IMR-90 (cell line): ENCODE results near the gene DNMT3A. TPM values are rescaled to one million over a fixed set of nuclear protein-coding genes. Genes with fewer than 3 reads are reported as not detected.

ENCODE experiments used
- ATAC-seq: fragments of 200-7000 bp; cut with Tn5 transposase; 2 replicates; pipeline ENCODE4 v1.9.1; 2020; ENCODE audit warnings: low read depth, mild to moderate bottlenecking, moderate library complexity
- BruUV-seq: library from RNA; stranded (reverse); fragments of 400-500 nt; replicated peaks from 2 replicates; lab custom pipeline; 2021; lab: Mats Ljungman, UMichigan
- CTCF ChIA-PET: fragments of 300-600 bp; formaldehyde crosslinking; extraction: SDS; loops from one replicate; lab custom pipeline; 2021; ENCODE audit warnings: antibody characterized with exemption; lab: Yijun Ruan, JAX
- POLR2A ChIA-PET: fragments of 300-600 bp; sonication (Branson Sonifier 250); formaldehyde crosslinking; loops from one replicate; lab custom pipeline; 2022; ENCODE audit warnings: antibody characterized with exemption; ENCODE audit not compliant: unreplicated experiment; lab: Charles Lee
- DNase-seq: peaks from one replicate; pipeline ENCODE4 v3.0.0; 2013
- H2AFZ ChIP-seq: replicated peaks from 2 replicates; pipeline ENCODE3; 2013; ENCODE audit warnings: low read length, mild to moderate bottlenecking; ENCODE audit not compliant: poor library complexity
- H2AK5ac ChIP-seq: 2 replicates; pipeline ENCODE4 v1.6.1; 2013; ENCODE audit warnings: low read depth, low read length, inconsistent platforms
- H2AK9ac ChIP-seq: replicated peaks from 2 replicates; pipeline ENCODE3; 2013; ENCODE audit warnings: mild to moderate bottlenecking, low read depth, low read length, moderate library complexity; ENCODE audit not compliant: poor library complexity
- H2BK120ac ChIP-seq: 2 replicates; pipeline ENCODE4 v1.6.1; 2013; ENCODE audit warnings: low read depth, low read length, inconsistent platforms
- H2BK15ac ChIP-seq: 3 replicates; pipeline ENCODE4 v1.6.1; 2013; ENCODE audit warnings: low read depth, low read length, inconsistent platforms
- H2BK20ac ChIP-seq: 2 replicates; pipeline ENCODE4 v1.6.1; 2013; ENCODE audit warnings: low read depth, mild to moderate bottlenecking, inconsistent platforms, low read length, moderate library complexity
- H2BK5ac ChIP-seq: 2 replicates; pipeline ENCODE4 v1.6.1; 2013; ENCODE audit warnings: mild to moderate bottlenecking, low read depth, low read length, inconsistent platforms; ENCODE audit not compliant: poor library complexity, severe bottlenecking
- H3K14ac ChIP-seq: replicated peaks from 2 replicates; pipeline ENCODE4 v1.6.1; 2013; ENCODE audit warnings: low read depth, low read length, inconsistent platforms
- H3K18ac ChIP-seq: 2 replicates; pipeline ENCODE4 v1.6.1; 2013; ENCODE audit warnings: low read depth, low read length, control low read depth
- H3K23ac ChIP-seq: 2 replicates; pipeline ENCODE4 v1.6.1; 2013; ENCODE audit warnings: low read depth, low read length, inconsistent platforms
- H3K27ac ChIP-seq: 2 replicates; pipeline ENCODE4 v1.5.1; 2013; ENCODE audit warnings: mild to moderate bottlenecking, control low read depth, low read length; ENCODE audit not compliant: insufficient read depth
- H3K27me3 ChIP-seq: 2 replicates; pipeline ENCODE4 v1.6.1; 2013; ENCODE audit warnings: low read length; ENCODE audit not compliant: control insufficient read depth, insufficient read depth
- H3K36me3 ChIP-seq: 2 replicates; pipeline ENCODE4 v1.6.1; 2013; ENCODE audit warnings: low read length, mixed read lengths; ENCODE audit not compliant: control insufficient read depth, insufficient read depth
- H3K4ac ChIP-seq: 2 replicates; pipeline ENCODE4 v1.6.1; 2013; ENCODE audit warnings: low read depth, low read length, inconsistent platforms
- H3K4me1 ChIP-seq: 2 replicates; pipeline ENCODE4 v1.6.1; 2013; ENCODE audit warnings: low read length, mixed read lengths; ENCODE audit not compliant: control insufficient read depth, insufficient read depth
- H3K4me2 ChIP-seq: 2 replicates; pipeline ENCODE4 v1.6.1; 2013; ENCODE audit warnings: low read depth, mild to moderate bottlenecking, control low read depth, low read length, moderate library complexity
- H3K4me3 ChIP-seq: 2 replicates; pipeline ENCODE4 v1.5.1; 2013; ENCODE audit warnings: low read depth, mild to moderate bottlenecking, control low read depth, low read length, moderate library complexity; ENCODE audit not compliant: insufficient read depth
- H3K56ac ChIP-seq: 2 replicates; pipeline ENCODE4 v1.6.1; 2013; ENCODE audit warnings: low read length, inconsistent platforms; ENCODE audit not compliant: insufficient read depth; ENCODE audit errors: extremely low read depth
- H3K79me1 ChIP-seq, 2 experiments: 2 replicates each; pipeline ENCODE4 v1.6.1; 2013; ENCODE audit warnings: low read length in 2 of 2, inconsistent platforms in 1 of 2, low read depth in 1 of 2
- H3K9ac ChIP-seq: 2 replicates; pipeline ENCODE4 v1.6.1; 2013; ENCODE audit warnings: low read depth, low read length, control low read depth
- H3K9me1 ChIP-seq: 2 replicates; pipeline ENCODE4 v1.6.1; 2013; ENCODE audit warnings: low read length, inconsistent platforms; ENCODE audit not compliant: insufficient read depth
- H3K9me3 ChIP-seq: 2 replicates; pipeline ENCODE4 v1.6.1; 2013; ENCODE audit warnings: low read length; ENCODE audit not compliant: control insufficient read depth, insufficient read depth
- H4K20me1 ChIP-seq: 2 replicates; pipeline ENCODE4 v1.6.1; 2013; ENCODE audit warnings: low read length, inconsistent platforms; ENCODE audit not compliant: insufficient read depth
- H4K5ac ChIP-seq: 2 replicates; pipeline ENCODE4 v1.6.1; 2013; ENCODE audit warnings: mild to moderate bottlenecking, low read depth, low read length, control low read depth
- H4K8ac ChIP-seq, 2 experiments: 2 replicates each; pipeline ENCODE4 v1.6.1; 2013; ENCODE audit warnings: low read depth in 2 of 2, low read length in 2 of 2, control low read depth in 1 of 2, inconsistent platforms in 1 of 2
- H4K91ac ChIP-seq: 2 replicates; pipeline ENCODE4 v1.6.1; 2013; ENCODE audit warnings: low read depth, low read length, inconsistent platforms; ENCODE audit not compliant: insufficient read depth
- BHLHE40 ChIP-seq: fragments of 150-350 bp; IDR thresholded peaks from 2 replicates; pipeline ENCODE4 v1.6.1; 2016; ENCODE audit warnings: mild to moderate bottlenecking, low read depth, low read length
- ELK1 ChIP-seq: fragments of 150-350 bp; IDR thresholded peaks from 2 replicates; pipeline ENCODE4 v1.6.1; 2016; ENCODE audit warnings: low read depth, mild to moderate bottlenecking, low read length, moderate library complexity, borderline replicate concordance
- MAZ ChIP-seq: IDR thresholded peaks from 2 replicates; pipeline ENCODE4 v1.6.1; 2012; ENCODE audit warnings: low read depth, mild to moderate bottlenecking, low read length, improper control_type of control experiment, moderate library complexity, borderline replicate concordance
- MXI1 ChIP-seq: IDR thresholded peaks from 2 replicates; pipeline ENCODE4 v1.6.1; 2012; ENCODE audit warnings: low read depth, mild to moderate bottlenecking, low read length, moderate library complexity, borderline replicate concordance
- NFE2L2 ChIP-seq: fragments of 150-350 bp; IDR thresholded peaks from 2 replicates; pipeline ENCODE4 v1.6.1; 2016; ENCODE audit warnings: low read depth, mild to moderate bottlenecking, low read length
- POLR2A ChIP-seq: IDR thresholded peaks from 2 replicates; pipeline ENCODE4 v1.6.1; 2012; ENCODE audit warnings: mild to moderate bottlenecking, low read depth, low read length
- SMC3 ChIP-seq: fragments of 150-350 bp; IDR thresholded peaks from 2 replicates; pipeline ENCODE4 v1.6.1; 2016; ENCODE audit warnings: low read depth, mild to moderate bottlenecking, antibody characterized with exemption, low read length, moderate library complexity
- WGBS, 2 experiments: methylation state at CpG; one replicate each; pipeline versions ENCODE4 v1.1.5 to v1.1.7; 2013; ENCODE audit warnings: missing lambda C conversion rate in 2 of 2; ENCODE audit not compliant: insufficient read length in 1 of 2; ENCODE audit errors: extremely low coverage in 2 of 2; 5-methylcytosine and 5-hydroxymethylcytosine counted together
- dilution Hi-C: fragments of 300-500 bp; cut with HindIII; formaldehyde crosslinking; loops from one replicate; pipeline ENCODE4 v1.14.3; 2018; ENCODE audit warnings: low sequenced_read_pairs; ENCODE audit not compliant: unreplicated experiment
- in situ Hi-C: fragments of 300-500 bp; cut with MboI; formaldehyde crosslinking; loops from 3 replicates; pipeline ENCODE4 v1.14.3; 2019; ENCODE audit warnings: low sequenced_read_pairs, inconsistent platforms, mixed read lengths
- intact Hi-C: fragments of 100-400 bp; cut with micrococcal nuclease; formaldehyde crosslinking; loops from 2 replicates; pipeline ENCODE4 v1.10.0; 2022
- polyA plus RNA-seq, 3 experiments: library from polyadenylated mRNA; depleted of rRNA; stranded (reverse); fragments of >200 nt; gene quantifications; 2 replicates each; pipeline ENCODE4 v1.2.3, GENCODE V29; 2012; ENCODE audit warnings: low replicate concordance in 1 of 3
- total RNA-seq: library from RNA; depleted of rRNA; stranded (reverse); fragments of >200 nt; gene quantifications from 2 replicates; pipeline ENCODE4 v1.2.3, GENCODE V29; 2012
- TF ChIP-seq, protein P1 (sequence below): conservative IDR thresholded peaks from 2 replicates; pipeline ENCODE4 v1.5.1; 2012; ENCODE audit warnings: mild to moderate bottlenecking, low read depth, low read length, improper control_type of control experiment

DNMT3A gene
- total and polyA plus RNA-seq, 2 of the 4 experiments (the other 2 are of a cell fraction) = 4.4 to 9.7 TPM

- peaks cover 26% of the 10 kb centered on the region for H3K4me1 ChIP-seq
- H4K5ac ChIP-seq = no peak overlapping the region
- intact Hi-C loops (loop anchor here (10.0 kb wide), 1 partner anchor 312 kb away; no protein-coding TSS in a partner anchor), in situ Hi-C loops (no loop called here), dilution Hi-C loops (no loop called here)
- H4K8ac ChIP-seq = peak overlapping the region in 1 of 2 experiments; percentile 2; a peak in 1 of 4 replicates
- DNase-seq (no peak), ATAC-seq (no peak)
- TF ChIP-seq POLR2A (no peak), ELK1 (no peak), NFE2L2 (no peak), MXI1 (no peak), SMC3 (no peak), MAZ (no peak), BHLHE40 (no peak)
- TF ChIP-seq, protein P1, sequence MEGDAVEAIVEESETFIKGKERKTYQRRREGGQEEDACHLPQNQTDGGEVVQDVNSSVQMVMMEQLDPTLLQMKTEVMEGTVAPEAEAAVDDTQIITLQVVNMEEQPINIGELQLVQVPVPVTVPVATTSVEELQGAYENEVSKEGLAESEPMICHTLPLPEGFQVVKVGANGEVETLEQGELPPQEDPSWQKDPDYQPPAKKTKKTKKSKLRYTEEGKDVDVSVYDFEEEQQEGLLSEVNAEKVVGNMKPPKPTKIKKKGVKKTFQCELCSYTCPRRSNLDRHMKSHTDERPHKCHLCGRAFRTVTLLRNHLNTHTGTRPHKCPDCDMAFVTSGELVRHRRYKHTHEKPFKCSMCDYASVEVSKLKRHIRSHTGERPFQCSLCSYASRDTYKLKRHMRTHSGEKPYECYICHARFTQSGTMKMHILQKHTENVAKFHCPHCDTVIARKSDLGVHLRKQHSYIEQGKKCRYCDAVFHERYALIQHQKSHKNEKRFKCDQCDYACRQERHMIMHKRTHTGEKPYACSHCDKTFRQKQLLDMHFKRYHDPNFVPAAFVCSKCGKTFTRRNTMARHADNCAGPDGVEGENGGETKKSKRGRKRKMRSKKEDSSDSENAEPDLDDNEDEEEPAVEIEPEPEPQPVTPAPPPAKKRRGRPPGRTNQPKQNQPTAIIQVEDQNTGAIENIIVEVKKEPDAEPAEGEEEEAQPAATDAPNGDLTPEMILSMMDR = no peak
- 100% methylated on average over 1 of the region's 11 CpGs; no CpG with 5 or more reads in 1 of the 2 experiments for WGBS, 2 experiments
- H2BK15ac ChIP-seq = no peak overlapping the region
- H4K91ac ChIP-seq = no peak overlapping the region
- H3K27ac ChIP-seq = no peak overlapping the region
- no peak overlapping the region for H2AK5ac ChIP-seq
- no peak overlapping the region for H2BK120ac ChIP-seq
- H3K4me2 ChIP-seq = no peak overlapping the region
- H3K4me3 ChIP-seq = no peak overlapping the region
- H3K18ac ChIP-seq = no peak overlapping the region
- 0 out of 4 replicates have a peak, but pooled peaks cover 0 to 6% of the 10 kb centered on the region in 2 experiments for H3K79me1 ChIP-seq
- no peak overlapping the region for H2BK20ac ChIP-seq
- H4K20me1 ChIP-seq = no peaks in the 10 kb centered on the region
- H3K36me3 ChIP-seq = peaks cover 14% of the 10 kb centered on the region
- ChIA-PET CTCF (no interaction called here), POLR2A (interaction anchor here (0.6 kb wide), 1 partner anchor 13 kb away, joined by 6 read pairs; no protein-coding TSS in a partner anchor)
- H2AK9ac ChIP-seq = no peak overlapping the region
- no peak overlapping the region for H2BK5ac ChIP-seq
- no peaks in the 10 kb centered on the region for H3K27me3 ChIP-seq
- H3K14ac ChIP-seq = no peak overlapping the region
- H3K9ac ChIP-seq = no peak overlapping the region
- no peak overlapping the region for H3K4ac ChIP-seq
- no peaks in the 10 kb centered on the region; the same call in 1 of the 2 replicates for H3K9me1 ChIP-seq
- BruUV-seq = no TSS peak
- H3K56ac ChIP-seq = no peak overlapping the region
- H3K9me3 ChIP-seq = no peaks in the 10 kb centered on the region
- no peak overlapping the region for H3K23ac ChIP-seq
- H2AFZ ChIP-seq = peak overlapping the region; percentile 84
These were observed 88.5 kb downstream of the DNMT3A start for GRCh38 chr2:25253153-25253626.
